ENCODE data around the gene SLC39A10.

GRCh38 chr2:195727106-195727505 lies 70.1 kb downstream of the SLC39A10 start:
- TF ChIP-seq POLR2A (IDR thresholded peaks at IDR 0.05) (no peak), CTCF (IDR thresholded peaks at IDR 0.05) (no peak)
